A549 (cell line): ENCODE measurements around the gene GPR55. TPM values are rescaled to one million over a fixed set of nuclear protein-coding genes. Genes with fewer than 3 reads are reported as not detected.

Source experiments
- ATAC-seq, 2 experiments: fragments of 200-7000 bp in 1 of 2; fragments of >200 bp in 1 of 2; cut with Nextera tagmentation in 1 of 2; cut with Tn5 transposase in 1 of 2; 3 replicates each; pipeline versions ENCODE4 v1.8.0 to v1.9.1; 2018 to 2020; ENCODE audit warnings: mild to moderate bottlenecking in 1 of 2, moderate library complexity in 1 of 2
- CTCF ChIA-PET: fragments of 300-600 bp; sonication (Branson Sonifier 250); formaldehyde crosslinking; extraction: SDS; loops from one replicate; lab custom pipeline; 2021; ENCODE audit warnings: antibody characterized with exemption, inconsistent platforms; lab: Yijun Ruan, JAX
- POLR2A ChIA-PET: fragments of 350-600 bp; formaldehyde crosslinking; extraction: SDS; loops from one replicate; lab custom pipeline; 2021; ENCODE audit warnings: antibody characterized with exemption, inconsistent platforms; lab: Yijun Ruan, JAX
- DNase-seq, 2 experiments: peaks; one replicate each; pipeline versions ENCODE4 v3.0.0 to v3.0.0-alpha.2; 2011 to 2016; ENCODE audit warnings: low read depth in 1 of 2, low spot score in 1 of 2
- FAIRE-seq: peaks from 2 replicates; lab custom pipeline; 2011; peaks lifted over from hg19 to GRCh38; lab: Jason Lieb, UNC
- H3K27ac ChIP-seq, 2 experiments: fragments of >200 bp; sonication (Bioruptor Twin); formaldehyde crosslinking; 3 replicates each; pipeline ENCODE4 v1.5.1; 2016 to 2017
- H3K4me1 ChIP-seq: fragments of >200 bp; sonication (Bioruptor Twin); formaldehyde crosslinking; 3 replicates; pipeline ENCODE4 v1.6.1; 2016
- H3K4me2 ChIP-seq: fragments of >200 bp; sonication (Bioruptor Twin); formaldehyde crosslinking; 3 replicates; pipeline ENCODE4 v1.6.1; 2016
- H3K4me3 ChIP-seq: fragments of >200 bp; sonication (Bioruptor Twin); formaldehyde crosslinking; 3 replicates; pipeline ENCODE4 v1.5.1; 2016
- H3K9me3 ChIP-seq: fragments of >200 bp; sonication (Bioruptor Twin); formaldehyde crosslinking; 3 replicates; pipeline ENCODE4 v1.6.1; 2016
- CBX2 ChIP-seq: fragments of 200-600 bp; sonication (generic); IDR thresholded peaks from 2 replicates; pipeline ENCODE4 v1.6.1; 2016; ENCODE audit warnings: low read depth, mild to moderate bottlenecking, borderline replicate concordance
- EP300 ChIP-seq, 2 experiments: fragments of >200 bp; sonication (Bioruptor Twin); formaldehyde crosslinking; IDR thresholded peaks; 2 replicates in 1 of 2; 3 replicates in 1 of 2; pipeline ENCODE4 v1.6.1; 2016 to 2017
- FOSB ChIP-seq: fragments of 250-450 bp; sonication (Bioruptor Pico); IDR thresholded peaks from 2 replicates; pipeline ENCODE4 v1.5.0; 2020; ENCODE audit warnings: mild to moderate bottlenecking, moderate library complexity
- HDAC2 ChIP-seq: fragments of 200-600 bp; sonication (generic); IDR thresholded peaks from 2 replicates; pipeline ENCODE4 v1.6.1; 2016
- HES2 ChIP-seq: fragments of >200 bp; sonication (Bioruptor Twin); formaldehyde crosslinking; IDR thresholded peaks from 2 replicates; pipeline ENCODE4 v1.6.1; 2016
- HOXA7 ChIP-seq: fragments of 250-450 bp; sonication (Bioruptor Pico); IDR thresholded peaks from 2 replicates; pipeline ENCODE4 v1.5.0; 2020; ENCODE audit warnings: mild to moderate bottlenecking, moderate library complexity
- JUN ChIP-seq, 2 experiments: fragments of >200 bp; sonication (Bioruptor Twin); formaldehyde crosslinking; IDR thresholded peaks; 2 replicates in 1 of 2; 3 replicates in 1 of 2; pipeline ENCODE4 v1.6.1; 2016 to 2017
- KDM5A ChIP-seq: fragments of 200-600 bp; sonication (generic); IDR thresholded peaks from 2 replicates; pipeline ENCODE4 v1.6.1; 2016; ENCODE audit warnings: antibody characterized with exemption, mild to moderate bottlenecking
- NFE2L2 ChIP-seq: fragments of 150-350 bp; conservative IDR thresholded peaks from 2 replicates; pipeline ENCODE4 v1.6.1; 2014; ENCODE audit warnings: low read length
- NPAS2 ChIP-seq: fragments of 250-450 bp; sonication (Bioruptor Pico); IDR thresholded peaks from 2 replicates; pipeline ENCODE4 v1.8.0; 2022; ENCODE audit warnings: mild to moderate bottlenecking, moderate library complexity, borderline replicate concordance
- PBX3 ChIP-seq: IDR thresholded peaks from 2 replicates; pipeline ENCODE4 v1.6.1; 2012
- POLR2A ChIP-seq: IDR thresholded peaks from 2 replicates; pipeline ENCODE4 v1.6.1; 2012; ENCODE audit warnings: mild to moderate bottlenecking, low read length
- RAD21 ChIP-seq, 2 experiments: fragments of >200 bp in 1 of 2; sonication (Bioruptor Twin) in 1 of 2; formaldehyde crosslinking in 1 of 2; IDR thresholded peaks in 1 of 2; conservative IDR thresholded peaks in 1 of 2; 2 replicates in 1 of 2; 3 replicates in 1 of 2; pipeline ENCODE4 v1.6.1; 2012 to 2018; ENCODE audit warnings: inconsistent platforms in 1 of 2
- ZC3H11A ChIP-seq: fragments of 450-650 bp; IDR thresholded peaks from 2 replicates; pipeline ENCODE4 v1.6.1; 2014; ENCODE audit warnings: antibody characterized with exemption, mild to moderate bottlenecking
- ZFP36 ChIP-seq: fragments of 450-650 bp; IDR thresholded peaks from 2 replicates; pipeline ENCODE4 v1.6.1; 2014; ENCODE audit warnings: borderline replicate concordance; ENCODE audit not compliant: partially characterized antibody
- WGBS: methylation state at CpG from one replicate; pipeline ENCODE4 v1.1.6; 2017; ENCODE audit errors: missing lambda C conversion rate; 5-methylcytosine and 5-hydroxymethylcytosine counted together
- polyA plus RNA-seq, 4 experiments: library from polyadenylated mRNA; depleted of rRNA in 3 of 4; stranded (reverse); fragments of >200 nt; fragmentation: RNase III in 1 of 4; extraction: RNeasy Plus Mini Kit Qiagen cat#74134 plus additional on column Dnase treatment in 1 of 4; gene quantifications; 2 replicates in 3 of 4; 3 replicates in 1 of 4; pipeline ENCODE4 v1.2.3, GENCODE V29; 2011 to 2017
- TF ChIP-seq, protein P1 (sequence below): fragments of 250-450 bp; sonication (Bioruptor Pico); IDR thresholded peaks from 2 replicates; pipeline ENCODE4 v1.5.0; 2021; ENCODE audit warnings: mild to moderate bottlenecking, moderate library complexity, borderline replicate concordance
- TF ChIP-seq, protein P2 (sequence below): fragments of 200-600 bp; sonication (generic); IDR thresholded peaks from 2 replicates; pipeline ENCODE4 v1.6.1; 2016; ENCODE audit warnings: antibody characterized with exemption, mild to moderate bottlenecking, moderate library complexity

Gene GPR55
- polyA plus RNA-seq, 2 of the 4 experiments (the other 2 are of a cell fraction) = not detected

DNA sequence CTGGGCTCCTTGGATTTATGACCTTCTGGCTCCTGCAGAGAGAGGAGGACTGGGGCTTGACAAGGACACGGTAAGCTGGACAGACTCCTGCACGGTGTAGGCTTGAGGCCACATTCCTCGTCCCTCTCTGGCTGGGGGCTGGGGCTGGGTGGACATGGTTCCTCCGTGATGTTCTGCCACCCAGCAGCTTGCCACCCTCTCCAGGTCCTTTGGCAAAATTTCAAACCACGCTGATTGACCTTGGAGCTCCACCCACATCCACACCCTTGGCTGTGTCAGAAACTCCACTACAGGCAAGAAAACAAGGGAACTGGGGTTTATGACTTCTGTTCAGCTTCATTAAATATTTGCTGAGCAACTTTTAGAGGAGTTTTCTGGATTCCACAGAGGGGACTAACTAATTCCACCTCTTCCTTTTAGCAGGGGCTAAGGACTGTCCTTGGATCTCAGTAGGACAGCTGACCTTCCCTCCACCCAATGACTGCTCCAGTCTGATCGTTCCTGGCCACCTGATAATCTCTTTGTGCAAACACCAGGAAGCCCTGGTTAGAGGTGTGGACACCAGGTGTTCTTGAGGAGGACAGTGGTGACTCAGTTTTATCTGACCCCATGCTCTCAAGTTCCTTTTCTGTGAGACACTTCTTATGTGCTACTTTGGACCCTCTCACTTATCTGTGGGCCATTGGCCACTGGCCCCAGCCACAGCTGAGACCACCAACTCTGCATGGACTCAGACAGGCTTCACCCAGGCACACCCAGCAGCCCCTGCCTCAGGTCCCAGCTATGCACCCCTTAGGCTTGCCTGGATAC lies 29.3 kb downstream of the GPR55 start:
- WGBS = 48% methylated on average over 6 of the region's 6 CpGs
- TF ChIP-seq NFE2L2 = no peak
- TF ChIP-seq HOXA7 (CRISPR knock-in tag) = no peak
- TF ChIP-seq NPAS2 (CRISPR knock-in tag) = no peak
- no peak for TF ChIP-seq HES2
- TF ChIP-seq ZC3H11A = no peak
- no peak for TF ChIP-seq CBX2
- no peak for TF ChIP-seq ZFP36
- no peak for TF ChIP-seq FOSB
- TF ChIP-seq, protein P1, sequence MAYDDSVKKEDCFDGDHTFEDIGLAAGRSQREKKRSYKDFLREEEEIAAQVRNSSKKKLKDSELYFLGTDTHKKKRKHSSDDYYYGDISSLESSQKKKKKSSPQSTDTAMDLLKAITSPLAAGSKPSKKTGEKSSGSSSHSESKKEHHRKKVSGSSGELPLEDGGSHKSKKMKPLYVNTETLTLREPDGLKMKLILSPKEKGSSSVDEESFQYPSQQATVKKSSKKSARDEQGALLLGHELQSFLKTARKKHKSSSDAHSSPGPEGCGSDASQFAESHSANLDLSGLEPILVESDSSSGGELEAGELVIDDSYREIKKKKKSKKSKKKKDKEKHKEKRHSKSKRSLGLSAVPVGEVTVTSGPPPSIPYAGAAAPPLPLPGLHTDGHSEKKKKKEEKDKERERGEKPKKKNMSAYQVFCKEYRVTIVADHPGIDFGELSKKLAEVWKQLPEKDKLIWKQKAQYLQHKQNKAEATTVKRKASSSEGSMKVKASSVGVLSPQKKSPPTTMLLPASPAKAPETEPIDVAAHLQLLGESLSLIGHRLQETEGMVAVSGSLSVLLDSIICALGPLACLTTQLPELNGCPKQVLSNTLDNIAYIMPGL (CRISPR knock-in tag) = no peak
- TF ChIP-seq, protein P2, sequence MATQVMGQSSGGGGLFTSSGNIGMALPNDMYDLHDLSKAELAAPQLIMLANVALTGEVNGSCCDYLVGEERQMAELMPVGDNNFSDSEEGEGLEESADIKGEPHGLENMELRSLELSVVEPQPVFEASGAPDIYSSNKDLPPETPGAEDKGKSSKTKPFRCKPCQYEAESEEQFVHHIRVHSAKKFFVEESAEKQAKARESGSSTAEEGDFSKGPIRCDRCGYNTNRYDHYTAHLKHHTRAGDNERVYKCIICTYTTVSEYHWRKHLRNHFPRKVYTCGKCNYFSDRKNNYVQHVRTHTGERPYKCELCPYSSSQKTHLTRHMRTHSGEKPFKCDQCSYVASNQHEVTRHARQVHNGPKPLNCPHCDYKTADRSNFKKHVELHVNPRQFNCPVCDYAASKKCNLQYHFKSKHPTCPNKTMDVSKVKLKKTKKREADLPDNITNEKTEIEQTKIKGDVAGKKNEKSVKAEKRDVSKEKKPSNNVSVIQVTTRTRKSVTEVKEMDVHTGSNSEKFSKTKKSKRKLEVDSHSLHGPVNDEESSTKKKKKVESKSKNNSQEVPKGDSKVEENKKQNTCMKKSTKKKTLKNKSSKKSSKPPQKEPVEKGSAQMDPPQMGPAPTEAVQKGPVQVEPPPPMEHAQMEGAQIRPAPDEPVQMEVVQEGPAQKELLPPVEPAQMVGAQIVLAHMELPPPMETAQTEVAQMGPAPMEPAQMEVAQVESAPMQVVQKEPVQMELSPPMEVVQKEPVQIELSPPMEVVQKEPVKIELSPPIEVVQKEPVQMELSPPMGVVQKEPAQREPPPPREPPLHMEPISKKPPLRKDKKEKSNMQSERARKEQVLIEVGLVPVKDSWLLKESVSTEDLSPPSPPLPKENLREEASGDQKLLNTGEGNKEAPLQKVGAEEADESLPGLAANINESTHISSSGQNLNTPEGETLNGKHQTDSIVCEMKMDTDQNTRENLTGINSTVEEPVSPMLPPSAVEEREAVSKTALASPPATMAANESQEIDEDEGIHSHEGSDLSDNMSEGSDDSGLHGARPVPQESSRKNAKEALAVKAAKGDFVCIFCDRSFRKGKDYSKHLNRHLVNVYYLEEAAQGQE = no peak
- no peak for TF ChIP-seq KDM5A
- no peak for TF ChIP-seq EP300 (IDR thresholded peaks at IDR 0.05)
- no peak for TF ChIP-seq HDAC2
- no peak for TF ChIP-seq JUN (IDR thresholded peaks at IDR 0.05)
- TF ChIP-seq RAD21 (conservative IDR thresholded peaks at IDR 0.05 in 1 of 2, IDR thresholded peaks at IDR 0.05 in 1 of 2) = no peak
- TF ChIP-seq POLR2A = no peak
- no peak for TF ChIP-seq PBX3
- ChIA-PET POLR2A (no interaction called here), CTCF (interaction anchor here (0.8 to 4.8 kb wide), 4 partner anchors 10 to 91 kb away, joined by 3 to 45 read pairs (median 8); no protein-coding TSS in a partner anchor)
- Histone ChIP-seq H3K9me3 (peaks cover 6% of the 10 kb centered on the region; the same call in 1 of the 3 replicates), H3K4me3 (no peak overlapping the region), H3K4me2 (no peak overlapping the region), H3K27ac (no peak overlapping the region), H3K4me1 (no peaks in the 10 kb centered on the region)
- no peak for FAIRE-seq
- no peak for ATAC-seq
- no peak for DNase-seq
